Measurements from ENCODE around the gene GALNS. TPM values are rescaled to one million over a fixed set of nuclear protein-coding genes. Genes with fewer than 3 reads are reported as not detected.

The GALNS gene
- total and polyA plus RNA-seq, 2 of the 8 experiments (the other 6 are each of a cell fraction or from before 2014, with no cell fraction given) = 8.9 to 17.8 TPM

DNA sequence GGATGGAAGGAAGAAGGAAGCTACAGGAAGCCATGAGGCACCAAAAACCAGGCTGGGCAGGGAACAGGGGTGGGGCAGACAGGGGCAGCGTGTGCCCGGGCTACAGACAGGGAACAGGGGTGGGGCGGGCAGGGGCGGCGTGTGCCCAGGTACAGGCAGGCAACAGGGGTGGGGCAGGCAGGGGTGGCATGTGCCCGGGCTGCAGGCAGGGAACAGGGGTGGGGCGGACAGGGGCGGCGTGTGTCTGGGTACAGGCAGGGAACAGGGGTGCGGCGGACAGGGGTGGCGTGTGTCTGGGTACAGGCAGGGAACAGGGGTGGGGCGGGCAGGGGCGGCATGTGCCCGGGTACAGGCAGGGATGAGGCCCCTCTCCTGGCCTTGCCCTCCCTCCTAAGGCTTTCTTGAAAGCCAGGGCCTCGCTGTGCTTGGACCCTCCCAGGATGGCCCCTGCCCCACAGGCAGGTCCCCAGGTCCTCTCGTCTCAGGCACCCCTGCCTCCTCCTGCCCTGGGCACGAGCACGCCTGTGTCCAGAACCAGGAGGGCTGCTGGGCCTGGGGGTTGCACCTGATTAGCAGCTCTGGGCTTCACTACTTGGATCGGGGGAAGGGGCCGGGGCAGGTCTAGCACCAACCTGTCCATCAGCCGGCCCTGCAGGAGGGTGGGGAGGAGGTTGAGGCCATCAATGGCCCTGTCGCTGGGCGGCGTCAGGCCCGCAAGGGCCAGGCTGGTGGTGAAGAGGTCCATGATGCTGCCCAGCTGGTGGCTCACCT, 30.5 kb downstream of the GALNS start (continued):
- TF ChIP-seq CHD7 (IDR thresholded peaks at IDR 0.05; ENCODE audit: insufficient replicate concordance, low read length) = no peak
- no peak for TF ChIP-seq POU5F1 (IDR thresholded peaks at IDR 0.05; ENCODE audit: low read depth, low read length)
